SK-N-SH treated with all-trans-retinoic acid at 6 μM for 48 hours (cell line): Measurements from ENCODE around the gene AQP3.
"Not testable (repeated sequence)": the region's sequence is repeated elsewhere in the genome, so short reads cannot be mapped to it uniquely, and the experiment has no call there.

Experiments used
- BACH2 ChIP-seq: fragments of 250-450 bp; sonication (Bioruptor Pico); IDR thresholded peaks from 2 replicates; pipeline ENCODE4 v1.9.0; 2021; ENCODE audit warnings: mild to moderate bottlenecking, borderline replicate concordance
- ZFP30 ChIP-seq: fragments of 450-650 bp; formaldehyde crosslinking; IDR thresholded peaks from 2 replicates; pipeline ENCODE4 v1.5.0; 2022; ENCODE audit warnings: mild to moderate bottlenecking, moderate library complexity

DNA sequence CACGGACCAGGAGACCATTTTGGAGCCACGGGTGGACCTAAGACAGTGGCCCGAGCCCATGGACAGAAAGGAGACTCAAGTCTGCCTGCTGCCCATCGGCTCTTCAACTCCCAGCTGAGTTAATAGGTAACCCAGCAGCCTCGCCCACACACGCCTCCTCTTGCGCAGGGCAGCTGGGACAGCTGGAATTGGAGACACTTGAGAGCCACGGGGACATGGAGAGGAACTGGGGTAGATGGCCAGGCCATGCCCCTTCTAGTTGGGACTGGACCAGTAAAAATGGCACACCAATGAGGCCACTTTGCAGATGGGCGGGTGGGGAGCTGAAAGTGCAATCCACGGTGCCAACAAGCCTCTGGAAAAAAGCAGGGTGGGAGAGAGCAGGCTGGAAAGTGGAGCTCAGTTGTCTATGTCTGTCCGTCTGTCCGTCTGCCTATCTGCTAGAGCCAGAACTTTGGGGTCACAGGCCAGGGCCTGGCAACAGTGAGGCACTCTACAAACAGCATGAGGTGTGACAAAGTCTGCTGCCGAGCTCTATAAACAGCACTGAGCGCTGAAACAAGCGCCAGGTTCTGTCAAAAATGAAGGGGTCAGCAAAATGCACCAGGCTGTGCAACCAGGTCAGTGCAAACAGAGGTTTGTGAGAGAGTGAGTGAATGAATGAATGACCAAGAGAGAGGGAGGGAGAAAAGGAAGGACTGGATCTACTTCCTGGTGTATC lies 52.1 kb downstream of the AQP3 start:
- TF ChIP-seq ZFP30, BACH2 (CRISPR knock-in tag): not testable (repeated sequence)
